ENCODE measurements around the gene NHP2.

- TF ChIP-seq, protein P1, sequence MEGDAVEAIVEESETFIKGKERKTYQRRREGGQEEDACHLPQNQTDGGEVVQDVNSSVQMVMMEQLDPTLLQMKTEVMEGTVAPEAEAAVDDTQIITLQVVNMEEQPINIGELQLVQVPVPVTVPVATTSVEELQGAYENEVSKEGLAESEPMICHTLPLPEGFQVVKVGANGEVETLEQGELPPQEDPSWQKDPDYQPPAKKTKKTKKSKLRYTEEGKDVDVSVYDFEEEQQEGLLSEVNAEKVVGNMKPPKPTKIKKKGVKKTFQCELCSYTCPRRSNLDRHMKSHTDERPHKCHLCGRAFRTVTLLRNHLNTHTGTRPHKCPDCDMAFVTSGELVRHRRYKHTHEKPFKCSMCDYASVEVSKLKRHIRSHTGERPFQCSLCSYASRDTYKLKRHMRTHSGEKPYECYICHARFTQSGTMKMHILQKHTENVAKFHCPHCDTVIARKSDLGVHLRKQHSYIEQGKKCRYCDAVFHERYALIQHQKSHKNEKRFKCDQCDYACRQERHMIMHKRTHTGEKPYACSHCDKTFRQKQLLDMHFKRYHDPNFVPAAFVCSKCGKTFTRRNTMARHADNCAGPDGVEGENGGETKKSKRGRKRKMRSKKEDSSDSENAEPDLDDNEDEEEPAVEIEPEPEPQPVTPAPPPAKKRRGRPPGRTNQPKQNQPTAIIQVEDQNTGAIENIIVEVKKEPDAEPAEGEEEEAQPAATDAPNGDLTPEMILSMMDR (IDR thresholded peaks at IDR 0.05) = no peak
- no peak for TF ChIP-seq POLR2A (IDR thresholded peaks at IDR 0.05)
These were observed 47.7 kb upstream of the NHP2 start for GRCh38 chr5:178201221-178201926.

Measured in heart left ventricle (tissue), 13 donors.